Activated T-cell treated with anti-CD3 and anti-CD28 coated beads for 24 hours (primary cell): ENCODE results near the gene TRAPPC3.
"Not testable (repeated sequence)": the region's sequence is repeated elsewhere in the genome, so short reads cannot be mapped to it uniquely, and the experiment has no call there.

Experiments used
- DNase-seq: peaks from one replicate; pipeline ENCODE4 v3.0.0-alpha.2; 2020; ENCODE audit warnings: low read depth

The TRAPPC3 gene

GRCh38 chr1:36149237-36149972 is at the start of gene TRAPPC3:
TSS of gene TRAPPC3 (minus strand) at chr1:36149486. CDS start at chr1:36149378, 108 bp downstream.
- peak; percentile 99 for DNase-seq

GRCh38 chr1:36198641-36199040 is 49.4 kb upstream of the TRAPPC3 start:
- no peak for DNase-seq

DNA sequence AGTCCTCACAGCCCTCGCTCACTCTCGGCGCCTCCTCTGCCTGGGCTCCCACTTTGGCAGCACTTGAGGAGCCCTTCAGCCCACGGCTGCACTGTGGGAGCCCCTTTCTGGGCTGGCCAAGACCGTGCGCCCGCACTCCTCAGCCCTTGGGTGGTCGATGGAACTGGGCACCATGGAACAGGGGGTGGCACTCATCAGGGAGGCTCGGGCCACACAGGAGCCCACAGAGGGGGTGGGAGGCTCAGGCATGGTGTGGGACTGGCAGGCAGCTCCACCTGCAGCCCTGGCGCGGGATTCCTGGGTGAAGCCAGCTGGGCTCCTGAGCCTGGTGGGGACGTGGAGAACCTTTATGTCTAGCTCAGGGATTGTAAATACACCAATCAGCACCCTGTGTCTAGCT is 47.5 kb upstream of the TRAPPC3 start:
- not testable (repeated sequence) for DNase-seq

GRCh38 chr1:36187800-36188593 is 38.7 kb upstream of the TRAPPC3 start:
- peak; percentile 65 for DNase-seq

- no peak for DNase-seq
Measured at GRCh38 chr1:36183309-36183856, 34.1 kb upstream of the TRAPPC3 start.

- no peak for DNase-seq
Measured at GRCh38 chr1:36182734-36183133, 33.4 kb upstream of the TRAPPC3 start.

DNA sequence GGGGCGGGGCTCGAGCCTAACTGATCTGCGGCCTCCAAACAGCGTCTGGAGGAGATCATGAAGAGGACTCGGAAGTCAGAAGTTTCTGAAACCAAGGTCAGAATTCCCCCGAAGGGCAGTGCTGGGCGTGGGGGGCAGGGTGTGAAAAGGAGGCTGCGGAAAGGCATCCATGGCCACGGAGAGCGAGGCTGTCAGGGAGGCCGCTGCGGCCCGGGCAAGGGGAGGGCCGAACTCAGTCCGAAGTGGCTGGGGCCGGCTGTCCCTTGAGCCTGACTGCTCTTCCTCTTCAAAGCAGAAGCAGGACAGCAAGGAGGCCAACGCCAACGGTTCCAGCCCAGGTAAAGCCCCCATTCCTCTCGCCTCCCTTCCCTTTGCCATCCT is 29.9 kb upstream of the TRAPPC3 start:
- DNase-seq, result no peak

DNA sequence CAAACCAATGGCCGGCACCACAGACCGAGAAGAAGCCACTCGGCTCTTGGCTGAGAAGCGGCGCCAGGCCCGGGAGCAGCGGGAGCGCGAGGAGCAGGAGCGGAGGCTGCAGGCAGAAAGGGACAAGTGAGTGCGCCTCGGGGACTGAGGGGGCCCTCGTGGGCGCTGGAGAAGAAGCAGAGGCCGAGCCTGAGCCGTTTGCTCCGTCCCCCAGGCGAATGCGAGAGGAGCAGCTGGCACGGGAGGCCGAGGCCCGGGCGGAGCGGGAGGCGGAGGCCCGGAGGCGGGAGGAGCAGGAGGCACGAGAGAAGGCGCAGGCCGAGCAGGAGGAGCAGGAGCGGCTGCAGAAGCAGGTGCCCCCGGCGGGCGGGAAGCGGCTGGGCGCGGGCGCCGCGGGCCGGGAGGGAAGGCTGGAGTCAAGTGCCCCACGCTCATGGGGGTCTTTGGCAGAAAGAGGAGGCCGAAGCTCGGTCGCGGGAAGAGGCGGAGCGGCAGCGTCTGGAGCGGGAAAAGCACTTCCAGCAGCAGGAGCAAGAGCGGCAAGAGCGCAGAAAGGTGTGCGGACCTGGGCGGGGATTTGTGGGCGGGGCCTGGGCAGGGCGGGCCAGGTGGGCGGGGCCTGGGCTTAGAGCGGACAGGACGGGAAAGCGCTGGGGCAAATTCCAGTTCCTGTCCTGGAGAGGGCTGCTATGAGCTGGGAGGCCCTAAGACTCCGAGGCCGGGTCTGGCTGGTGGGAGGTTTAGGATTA is 29.4 kb upstream of the TRAPPC3 start:
- no peak for DNase-seq

DNA sequence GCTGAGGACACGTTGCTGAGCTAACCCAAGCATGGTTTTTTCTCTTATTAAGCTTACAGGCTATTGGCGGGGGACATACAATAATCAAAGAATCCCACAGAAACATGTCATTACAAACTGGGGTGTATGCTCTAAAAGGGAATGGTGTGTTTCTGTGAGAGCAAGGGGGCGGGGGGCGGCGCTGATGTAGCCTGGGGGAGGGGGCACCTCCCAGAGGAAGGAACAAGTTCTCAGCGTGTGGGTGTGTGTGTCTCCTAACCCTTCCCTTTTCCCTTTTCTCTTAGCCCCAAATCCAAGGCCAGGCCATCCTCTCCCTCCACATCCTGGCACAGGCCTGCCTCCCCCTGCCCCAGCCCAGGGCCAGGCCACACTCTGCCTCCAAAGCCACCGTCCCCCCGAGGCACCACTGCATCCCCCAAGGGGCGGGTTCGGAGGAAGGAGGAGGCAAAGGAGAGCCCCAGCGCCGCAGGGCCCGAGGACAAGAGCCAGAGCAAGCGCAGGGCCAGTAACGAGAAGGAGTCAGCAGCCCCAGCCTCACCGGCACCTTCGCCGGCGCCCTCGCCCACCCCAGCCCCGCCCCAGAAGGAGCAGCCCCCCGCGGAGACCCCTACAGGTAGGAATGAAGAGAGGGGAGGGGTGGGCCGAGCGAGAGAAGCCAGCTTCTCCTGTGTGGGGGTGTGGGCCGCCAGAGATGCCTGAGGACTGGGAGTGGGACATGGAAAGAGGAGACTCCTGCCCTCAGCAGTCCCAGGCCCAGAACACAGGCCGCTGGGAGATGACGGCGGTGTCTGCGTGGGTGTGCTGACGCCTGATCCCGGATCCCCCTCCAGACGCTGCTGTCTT is 28.5 kb upstream of the TRAPPC3 start:
- DNase-seq, result no peak

- DNase-seq, result no peak
Measured at GRCh38 chr1:36176106-36176949, 27.0 kb upstream of the TRAPPC3 start.

GRCh38 chr1:36175137-36176095 is 26.1 kb upstream of the TRAPPC3 start:
- DNase-seq, result no peak

DNA sequence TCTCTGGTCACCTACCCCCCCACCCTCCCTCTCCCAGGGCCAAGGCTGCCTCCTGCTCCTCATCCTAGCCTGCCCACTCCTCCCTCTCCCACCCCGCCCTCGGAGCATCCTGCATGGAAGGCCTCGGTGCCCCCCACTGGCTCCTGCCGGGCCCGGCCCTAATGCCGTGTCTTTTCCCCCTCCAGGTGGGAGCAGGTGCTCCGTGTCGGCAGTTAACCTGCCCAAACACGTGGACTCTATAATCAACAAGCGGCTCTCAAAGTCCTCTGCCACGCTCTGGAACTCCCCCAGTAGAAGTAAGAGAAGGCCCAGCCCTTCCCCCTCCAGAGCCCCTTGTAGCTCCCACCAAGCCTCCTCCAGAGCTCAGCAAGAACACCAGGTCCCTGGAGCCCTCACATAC is 25.4 kb upstream of the TRAPPC3 start:
- DNase-seq, result no peak

DNA sequence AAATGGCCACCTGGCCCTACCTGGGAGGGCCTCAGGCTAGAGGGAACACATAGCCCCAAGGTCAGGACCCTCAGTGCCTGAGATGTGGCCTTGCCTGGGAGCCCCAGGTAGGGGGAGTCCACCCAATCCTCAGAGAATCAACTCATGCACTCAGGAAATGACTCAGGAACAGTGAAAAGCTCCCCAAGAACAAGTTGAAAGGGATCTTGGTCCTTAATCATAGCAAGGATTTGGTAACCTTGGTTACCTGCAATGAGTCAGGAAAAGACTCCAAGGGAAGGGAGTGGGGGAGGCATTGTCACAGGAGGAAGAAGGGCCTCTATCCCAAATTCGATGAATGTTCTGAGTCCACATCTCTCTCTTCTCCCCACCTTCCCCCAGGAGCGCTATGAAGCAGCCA is 23.7 kb upstream of the TRAPPC3 start:
- no peak for DNase-seq

GRCh38 chr1:36172017-36172747 is 22.9 kb upstream of the TRAPPC3 start:
- no peak for DNase-seq

- DNase-seq, result no peak
Measured at GRCh38 chr1:36170643-36171412, 21.5 kb upstream of the TRAPPC3 start.

DNA sequence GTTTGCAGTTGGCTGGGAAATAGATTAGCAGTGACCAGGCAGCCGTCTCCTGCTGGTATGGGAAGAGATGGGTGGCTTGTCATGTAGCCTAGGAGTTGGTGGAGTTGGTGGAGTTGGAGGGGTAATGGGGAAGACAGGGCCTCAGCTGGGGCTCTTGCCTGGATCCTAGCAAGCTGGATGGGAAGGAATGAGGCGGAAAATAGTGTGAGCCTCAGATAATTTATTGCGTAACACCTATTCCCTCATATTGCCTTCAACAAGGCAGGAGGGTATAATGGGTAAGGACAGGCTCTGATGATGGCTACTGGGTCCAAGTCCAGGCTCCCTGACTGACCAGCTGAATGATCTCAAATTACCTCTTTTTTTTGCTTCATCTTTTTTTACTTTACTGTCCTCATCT is 19.2 kb upstream of the TRAPPC3 start:
- no peak for DNase-seq

GRCh38 chr1:36166938-36167905 is 17.9 kb upstream of the TRAPPC3 start:
- DNase-seq, result no peak
